Measurements from ENCODE around the gene ZNF841. TPM values are rescaled to one million over a fixed set of nuclear protein-coding genes. Genes with fewer than 3 reads are reported as not detected.
"Not testable (repeated sequence)": the region's sequence is repeated elsewhere in the genome, so short reads cannot be mapped to it uniquely, and the experiment has no call there.

The ZNF841 gene
- total RNA-seq, 1 experiment from 2014 or later = 6.7 TPM

GRCh38 chr19:52069653-52070052 is 25.9 kb downstream of the ZNF841 start:
- DNase-seq (ENCODE audit: low spot score) = no peak

- DNase-seq (ENCODE audit: low spot score) = no peak
Measured at GRCh38 chr19:52066258-52066863, 29.2 kb downstream of the ZNF841 start.

DNA sequence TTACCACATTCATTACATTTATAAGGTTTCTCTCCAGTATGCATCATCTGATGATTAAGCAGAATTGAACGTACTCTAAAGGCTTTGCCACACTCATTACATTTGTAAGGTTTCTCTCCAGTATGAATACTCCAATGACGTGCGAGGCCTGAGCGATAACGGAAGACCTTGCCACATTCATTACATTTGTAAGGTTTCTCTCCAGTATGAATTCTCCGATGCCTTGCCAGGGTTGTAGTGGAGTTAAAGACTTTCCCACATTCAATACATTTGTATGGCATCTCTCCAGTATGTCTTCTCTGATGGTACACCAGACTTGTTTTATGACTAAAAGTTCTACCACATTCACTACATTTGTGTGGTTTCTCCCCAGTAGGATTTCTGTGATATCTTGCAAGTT is 30.2 kb downstream of the ZNF841 start:
- DNase-seq (ENCODE audit: low spot score) = no peak

- DNase-seq (ENCODE audit: low spot score) = not testable (repeated sequence)
Measured at GRCh38 chr19:52056480-52056879, 39.1 kb downstream of the ZNF841 start.

DNA sequence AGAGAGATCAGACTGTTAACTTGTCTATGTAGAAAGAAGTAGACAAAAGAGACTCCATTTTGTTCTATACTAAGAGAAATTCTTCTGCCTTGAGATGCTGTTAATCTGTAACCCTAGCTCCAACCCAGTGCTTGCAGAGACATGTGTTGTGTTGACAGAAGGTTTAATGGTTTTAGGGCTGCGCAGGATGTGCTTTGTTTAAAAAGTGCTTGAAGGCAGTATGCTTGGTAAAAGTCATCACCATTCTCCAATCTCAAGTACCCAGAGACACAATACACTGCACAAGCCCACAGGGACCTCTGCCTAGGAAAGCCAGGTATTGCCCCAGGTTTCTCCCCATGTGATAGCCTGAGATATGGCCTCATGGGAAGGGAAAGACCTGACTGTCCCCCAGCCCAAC is 43.8 kb downstream of the ZNF841 start:
- DNase-seq (ENCODE audit: low spot score) = not testable (repeated sequence)

- DNase-seq (ENCODE audit: low spot score) = peak; percentile 97
Measured at GRCh38 chr19:52048555-52049501, 46.7 kb downstream of the ZNF841 start, which contains the start of gene ZNF432. TSS of gene ZNF432 (minus strand) at chr19:52048838. CDS start at chr19:52046868, 1,970 bp downstream.

DNA sequence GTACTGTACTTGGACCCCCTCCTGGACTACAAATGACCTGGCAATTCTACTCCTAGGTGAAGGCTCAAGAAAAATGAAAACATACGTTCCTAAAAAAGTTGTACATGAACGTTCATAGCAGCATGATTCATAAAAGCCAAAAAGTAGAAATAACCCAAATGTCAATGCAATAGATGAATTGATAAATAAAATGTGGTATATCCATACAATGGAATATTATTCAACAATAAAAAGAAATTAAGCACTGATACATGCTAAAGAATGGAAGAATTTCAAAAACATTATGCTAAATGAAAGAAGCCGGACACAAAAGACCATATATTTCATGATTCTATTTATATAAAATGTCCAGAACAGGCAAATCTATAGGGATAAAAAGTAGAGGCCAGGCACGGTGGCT is 56.4 kb downstream of the ZNF841 start:
- no peak for DNase-seq (ENCODE audit: low spot score)

DNA sequence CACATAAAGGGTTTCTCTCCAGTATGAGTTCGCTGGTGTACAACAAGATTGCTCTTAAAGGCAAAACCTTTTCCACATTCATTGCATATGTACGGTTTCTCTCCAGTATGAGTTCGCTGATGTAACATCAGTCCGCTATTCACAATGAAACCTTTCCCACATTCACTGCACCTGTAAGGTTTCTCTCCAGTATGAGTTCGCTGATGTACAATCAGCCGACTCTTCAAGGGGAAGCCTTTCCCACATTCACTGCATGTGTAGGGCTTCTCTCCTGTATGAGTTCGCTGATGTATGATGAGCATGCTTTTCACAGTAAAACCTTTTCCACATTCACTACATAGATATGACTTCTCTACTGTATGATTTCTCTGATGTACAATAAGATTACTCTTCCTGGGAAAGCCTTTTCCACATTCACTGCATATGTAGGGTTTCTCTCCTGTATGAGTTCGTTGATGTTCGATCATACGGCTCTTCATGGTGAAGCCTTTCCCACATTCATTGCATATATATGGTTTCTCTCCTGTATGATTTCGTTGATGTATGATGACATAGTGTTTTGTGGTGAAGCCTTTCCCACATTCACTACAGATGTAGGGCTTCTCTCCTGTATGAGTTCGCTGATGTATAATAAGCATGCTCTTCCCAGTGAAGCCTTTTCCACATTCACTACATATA is 61.4 kb downstream of the ZNF841 start:
- no peak for DNase-seq (ENCODE audit: low spot score)

GRCh38 chr19:52028780-52029123 is 66.8 kb downstream of the ZNF841 start:
- no peak for DNase-seq (ENCODE audit: low spot score)

DNA sequence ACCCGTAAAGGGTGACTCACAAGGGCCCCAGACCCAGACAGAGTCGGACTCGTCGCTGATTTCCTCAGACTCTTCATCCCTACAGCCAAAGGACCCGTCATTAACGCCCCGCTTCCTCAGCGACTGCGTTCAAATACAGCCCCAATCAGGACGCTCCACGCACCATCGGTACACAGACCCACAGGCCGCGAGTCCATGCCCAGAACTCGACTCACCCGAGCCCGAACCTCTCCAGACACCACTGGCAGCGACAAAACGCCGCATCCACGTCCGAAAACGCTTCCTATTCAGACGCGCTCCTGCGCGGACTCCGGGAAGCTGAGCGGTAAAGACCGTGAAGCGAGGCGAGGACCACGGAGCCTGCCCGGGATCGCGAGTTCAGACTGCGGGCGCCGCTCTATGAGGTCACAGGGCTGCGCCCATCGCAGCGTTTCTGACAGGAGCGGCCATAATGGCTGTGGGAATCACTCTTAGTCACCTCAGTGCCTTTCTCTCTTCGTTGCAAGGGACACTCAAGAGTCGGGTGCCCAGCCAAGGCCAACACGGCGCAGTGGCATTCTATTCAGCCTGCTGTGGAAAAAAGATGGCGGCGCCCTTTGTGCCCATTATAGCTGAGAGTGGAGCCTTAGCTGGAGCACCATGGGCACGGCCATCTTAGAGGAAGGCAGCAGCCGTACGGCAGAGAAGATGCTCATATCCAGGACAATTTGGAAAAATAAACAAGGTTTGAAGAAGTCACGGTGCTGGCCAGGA is 67.4 kb downstream of the ZNF841 start, which contains the start of gene ZNF614:
ZNF614 (minus strand) TSS at position 353 of the 753 bp plus-strand sequence. CDS start 2,634 bp downstream, outside the sequence.
- peak; percentile 97 for DNase-seq (ENCODE audit: low spot score)

DNA sequence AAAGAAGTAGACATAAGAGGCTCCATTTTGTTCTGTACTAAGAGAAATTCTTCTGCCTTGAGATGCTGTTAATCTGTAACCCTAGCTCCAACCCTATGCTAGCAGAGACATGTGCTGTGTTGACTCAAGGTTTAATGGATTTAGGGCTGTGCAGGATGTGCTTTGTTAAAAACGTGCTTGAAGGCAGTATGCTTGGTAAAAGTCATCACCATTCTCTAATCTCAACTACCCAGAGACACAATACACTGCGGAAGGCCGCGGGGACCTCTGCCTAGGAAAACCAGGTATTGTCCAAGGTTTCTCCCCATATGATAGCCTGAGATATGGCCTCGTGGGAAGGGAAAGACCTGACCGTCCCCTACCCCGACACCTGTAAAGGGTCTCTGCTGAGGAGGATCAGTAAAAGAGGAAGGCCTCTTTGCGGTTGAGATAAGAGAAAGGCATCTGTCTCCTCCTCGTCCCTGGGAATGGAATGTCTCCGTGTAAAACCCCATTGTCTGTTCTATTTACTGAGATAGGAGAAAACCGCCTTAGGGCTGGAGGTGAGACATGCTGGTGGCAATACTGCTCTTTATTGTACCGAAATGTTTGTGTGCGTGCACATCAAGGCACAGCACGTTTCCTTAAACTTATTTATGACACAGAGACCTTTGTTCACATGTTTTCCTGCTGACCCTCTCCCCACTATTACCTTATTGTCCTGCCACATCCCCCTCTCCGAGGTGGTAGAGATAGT is 69.1 kb downstream of the ZNF841 start:
- not testable (repeated sequence) for DNase-seq (ENCODE audit: low spot score)

DNA sequence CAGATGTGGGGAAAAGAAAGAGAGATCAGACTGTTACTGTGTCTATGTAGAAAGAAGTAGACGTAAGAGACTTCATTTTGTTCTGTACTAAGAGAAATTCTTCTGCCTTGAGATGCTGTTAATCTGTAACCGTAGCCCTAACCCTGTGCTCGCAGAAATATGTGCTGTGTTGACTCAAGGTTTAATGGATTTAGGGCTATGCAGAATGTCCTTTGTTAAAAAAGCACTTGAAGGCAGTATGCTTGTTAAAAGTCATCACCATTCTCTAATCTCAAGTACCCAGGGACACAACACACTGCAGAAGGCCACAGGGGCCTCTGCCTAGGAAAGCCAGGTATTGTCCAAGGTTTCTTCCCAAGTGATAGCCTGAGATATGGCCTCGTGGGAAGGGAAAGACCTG is 71.1 kb downstream of the ZNF841 start:
- DNase-seq (ENCODE audit: low spot score) = not testable (repeated sequence)

DNA sequence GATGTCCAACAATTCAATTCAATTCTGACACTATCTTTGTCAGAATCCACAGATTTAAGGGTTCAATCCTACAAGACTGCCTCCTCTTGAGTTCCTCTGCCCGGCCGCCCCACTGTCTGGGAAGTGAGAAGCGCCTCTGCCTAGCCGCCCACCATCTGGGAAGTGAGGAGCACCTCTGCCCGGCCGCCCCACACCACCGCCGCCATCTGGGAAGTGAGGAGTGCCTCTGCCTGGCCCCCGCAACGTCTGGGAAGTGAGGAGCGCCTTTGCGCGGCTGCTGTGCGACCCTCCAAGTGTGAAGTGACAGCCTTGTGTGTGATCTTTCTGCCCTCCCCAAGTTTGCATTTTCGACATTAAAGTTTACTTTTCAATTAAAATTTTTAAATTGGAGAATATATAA is 73.4 kb downstream of the ZNF841 start:
- DNase-seq (ENCODE audit: low spot score) = no peak

- DNase-seq (ENCODE audit: low spot score) = no peak
Measured at GRCh38 chr19:52020506-52020905, 75.1 kb downstream of the ZNF841 start.

Small RNA genes within 50 kb of the gene (small RNA-seq; reads per million reads assigned to genes)
- 0.65 reads per million for gene RPL37P23

Other genes starting within 250 kb of the ZNF841 start
- 0.99 and 1.1 TPM in 2 replicates for gene ZNF577, start 207.8 kb downstream of the ZNF841 start, total RNA-seq (2014; rRNA removed; shearing (Covaris generic))
- 0.64 and 1.8 TPM in 2 replicates for gene ZNF649, start 190.7 kb downstream of the ZNF841 start, total RNA-seq (2014; rRNA removed; shearing (Covaris generic))
- gene ZNF613, start 168.3 kb downstream of the ZNF841 start, total RNA-seq (2014; rRNA removed; shearing (Covaris generic)) = 1.3 and 2.8 TPM in 2 replicates
- 1.3 and 1.9 TPM in 2 replicates for gene ZNF350, start 108.9 kb downstream of the ZNF841 start, total RNA-seq (2014; rRNA removed; shearing (Covaris generic))
- gene ZNF615, start 87.6 kb downstream of the ZNF841 start, total RNA-seq (2014; rRNA removed; shearing (Covaris generic)) = 0.41 and 1.4 TPM in 2 replicates
- gene ZNF614, start 67.4 kb downstream of the ZNF841 start, total RNA-seq (2014; rRNA removed; shearing (Covaris generic)) = 6.0 and 7.4 TPM in 2 replicates
- 4.9 and 5.3 TPM in 2 replicates for gene ZNF432, start 46.9 kb downstream of the ZNF841 start, total RNA-seq (2014; rRNA removed; shearing (Covaris generic))
- 0.50 and 0.81 TPM in 2 replicates for gene ZNF616, start 44.2 kb upstream of the ZNF841 start, total RNA-seq (2014; rRNA removed; shearing (Covaris generic))
- 0.10 and 1.6 TPM in 2 replicates for gene ZNF836, start 75.9 kb upstream of the ZNF841 start, total RNA-seq (2014; rRNA removed; shearing (Covaris generic))
- gene PPP2R1A, start 94.3 kb upstream of the ZNF841 start, total RNA-seq (2014; rRNA removed; shearing (Covaris generic)) = 430 and 450 TPM in 2 replicates
- gene ZNF766, start 173.8 kb upstream of the ZNF841 start, total RNA-seq (2014; rRNA removed; shearing (Covaris generic)) = 6.1 and 9.2 TPM in 2 replicates
- gene ZNF480, start 201.4 kb upstream of the ZNF841 start, total RNA-seq (2014; rRNA removed; shearing (Covaris generic)) = 0.51 and 0.73 TPM in 2 replicates
- not detected in 2 replicates for gene ZNF610, start 240.5 kb upstream of the ZNF841 start, total RNA-seq (2014; rRNA removed; shearing (Covaris generic))

All from HT-29 (cell line).